SK-N-SH treated with all-trans-retinoic acid at 6 μM for 48 hours (cell line): Measurements from ENCODE around the gene IL3RA.

Experiments
- ATAC-seq: fragments of 200-7000 bp; cut with Tn5 transposase; 3 replicates; pipeline ENCODE4 v1.9.1; 2020; ENCODE audit warnings: mild to moderate bottlenecking, moderate library complexity
- ARNTL ChIP-seq: fragments of 450-650 bp; formaldehyde crosslinking; IDR thresholded peaks from 2 replicates; pipeline ENCODE4 v1.5.0; 2020; ENCODE audit warnings: low read depth, mild to moderate bottlenecking, moderate library complexity, borderline replicate concordance
- BACH2 ChIP-seq: fragments of 250-450 bp; sonication (Bioruptor Pico); IDR thresholded peaks from 2 replicates; pipeline ENCODE4 v1.9.0; 2021; ENCODE audit warnings: mild to moderate bottlenecking, borderline replicate concordance
- CREB5 ChIP-seq: fragments of 250-450 bp; sonication (Bioruptor Pico); IDR thresholded peaks from 2 replicates; pipeline ENCODE4 v1.5.1; 2020; ENCODE audit warnings: low read depth, mild to moderate bottlenecking, moderate library complexity
- CSDC2 ChIP-seq: fragments of 250-450 bp; sonication (Bioruptor Pico); IDR thresholded peaks from 2 replicates; pipeline ENCODE4 v1.5.0; 2020; ENCODE audit warnings: mild to moderate bottlenecking, moderate library complexity
- CSRNP3 ChIP-seq: fragments of 250-450 bp; sonication (Bioruptor Pico); IDR thresholded peaks from 2 replicates; pipeline ENCODE4 v1.5.1; 2021; ENCODE audit warnings: mild to moderate bottlenecking, moderate library complexity
- ESRRG ChIP-seq: fragments of 250-450 bp; sonication (Bioruptor Pico); IDR thresholded peaks from 2 replicates; pipeline ENCODE4 v1.6.1; 2021; ENCODE audit warnings: mild to moderate bottlenecking
- GLIS3 ChIP-seq: fragments of 250-450 bp; sonication (Bioruptor Pico); IDR thresholded peaks from 2 replicates; pipeline ENCODE4 v1.5.0; 2020; ENCODE audit warnings: mild to moderate bottlenecking, moderate library complexity
- ISL1 ChIP-seq: fragments of 250-450 bp; sonication (Bioruptor Pico); IDR thresholded peaks from 2 replicates; pipeline ENCODE4 v2.1.2; 2022; ENCODE audit warnings: mild to moderate bottlenecking, moderate library complexity
- OSR1 ChIP-seq: fragments of 250-450 bp; sonication (Bioruptor Pico); IDR thresholded peaks from 2 replicates; pipeline ENCODE4 v1.8.0; 2022; ENCODE audit warnings: moderate library complexity, mild to moderate bottlenecking, inconsistent platforms
- PATZ1 ChIP-seq: fragments of 250-450 bp; sonication (Bioruptor Pico); IDR thresholded peaks from 2 replicates; pipeline ENCODE4 v1.8.0; 2020; ENCODE audit warnings: mild to moderate bottlenecking, moderate library complexity, borderline replicate concordance
- POU6F1 ChIP-seq: fragments of 250-450 bp; sonication (Bioruptor Pico); IDR thresholded peaks from 2 replicates; pipeline ENCODE4 v1.8.0; 2021; ENCODE audit warnings: low read depth, mild to moderate bottlenecking, moderate library complexity, borderline replicate concordance
- PPARA ChIP-seq: fragments of 250-450 bp; sonication (Bioruptor Pico); IDR thresholded peaks from 2 replicates; pipeline ENCODE4 v1.5.0; 2020; ENCODE audit warnings: mild to moderate bottlenecking, borderline replicate concordance
- RARB ChIP-seq: fragments of 250-450 bp; sonication (Bioruptor Pico); IDR thresholded peaks from 2 replicates; pipeline ENCODE4 v1.8.0; 2021; ENCODE audit warnings: mild to moderate bottlenecking, moderate library complexity
- SNAI2 ChIP-seq: fragments of 250-450 bp; sonication (Bioruptor Pico); IDR thresholded peaks from 2 replicates; pipeline ENCODE4 v1.5.0; 2020; ENCODE audit warnings: mild to moderate bottlenecking, moderate library complexity
- TCF4 ChIP-seq: fragments of 250-450 bp; sonication (Bioruptor Pico); IDR thresholded peaks from 2 replicates; pipeline ENCODE4 v1.8.0; 2021; ENCODE audit warnings: mild to moderate bottlenecking, moderate library complexity, borderline replicate concordance
- TOX ChIP-seq: fragments of 250-450 bp; sonication (Bioruptor Pico); IDR thresholded peaks from 2 replicates; pipeline ENCODE4 v1.8.0; 2021; ENCODE audit warnings: mild to moderate bottlenecking, moderate library complexity, borderline replicate concordance
- TSHZ2 ChIP-seq: fragments of 250-450 bp; sonication (Bioruptor Pico); IDR thresholded peaks from 2 replicates; pipeline ENCODE4 v1.5.0; 2020; ENCODE audit warnings: mild to moderate bottlenecking, moderate library complexity
- ZC3H10 ChIP-seq: fragments of 250-450 bp; sonication (Bioruptor Pico); IDR thresholded peaks from 2 replicates; pipeline ENCODE4 v1.5.1; 2021; ENCODE audit warnings: mild to moderate bottlenecking, moderate library complexity
- ZFP3 ChIP-seq: fragments of 250-450 bp; sonication (Bioruptor Pico); IDR thresholded peaks from 2 replicates; pipeline ENCODE4 v1.5.0; 2020; ENCODE audit warnings: mild to moderate bottlenecking, moderate library complexity
- ZFP30 ChIP-seq: fragments of 450-650 bp; formaldehyde crosslinking; IDR thresholded peaks from 2 replicates; pipeline ENCODE4 v1.5.0; 2022; ENCODE audit warnings: mild to moderate bottlenecking, moderate library complexity
- ZNF565 ChIP-seq: fragments of 450-650 bp; formaldehyde crosslinking; conservative IDR thresholded peaks from 2 replicates; pipeline ENCODE4 v1.5.0; 2020; ENCODE audit warnings: low read depth, mild to moderate bottlenecking, moderate library complexity
- ZNF70 ChIP-seq: fragments of 450-650 bp; formaldehyde crosslinking; IDR thresholded peaks from 2 replicates; pipeline ENCODE4 v1.5.0; 2020; ENCODE audit warnings: mild to moderate bottlenecking, moderate library complexity
- ZNF8 ChIP-seq: fragments of 450-650 bp; formaldehyde crosslinking; IDR thresholded peaks from 2 replicates; pipeline ENCODE4 v1.5.0; 2020; ENCODE audit warnings: mild to moderate bottlenecking, moderate library complexity

IL3RA gene

GRCh38 chrX:1313788-1314187 is 22.8 kb upstream of the IL3RA start:
- no peak for ATAC-seq
- TF ChIP-seq ZNF70 (CRISPR knock-in tag) (no peak), ISL1 (CRISPR knock-in tag) (no peak), PATZ1 (CRISPR knock-in tag) (no peak), CREB5 (CRISPR knock-in tag) (no peak), ZC3H10 (CRISPR knock-in tag) (no peak), SNAI2 (CRISPR knock-in tag) (no peak), ESRRG (CRISPR knock-in tag) (no peak), BACH2 (CRISPR knock-in tag) (no peak), OSR1 (CRISPR knock-in tag) (no peak), CSDC2 (CRISPR knock-in tag) (no peak), RARB (CRISPR knock-in tag) (no peak), TCF4 (CRISPR knock-in tag) (no peak), ZFP3 (CRISPR knock-in tag) (no peak), POU6F1 (no peak), ZFP30 (no peak), ARNTL (CRISPR knock-in tag) (no peak), ZNF565 (CRISPR knock-in tag) (no peak)

GRCh38 chrX:1316527-1316926 is 20.1 kb upstream of the IL3RA start:
- no peak for ATAC-seq
- TF ChIP-seq RARB (CRISPR knock-in tag) (no peak), ESRRG (CRISPR knock-in tag) (no peak), ARNTL (CRISPR knock-in tag) (no peak), ZNF70 (CRISPR knock-in tag) (no peak), BACH2 (CRISPR knock-in tag) (no peak), TCF4 (CRISPR knock-in tag) (no peak), TSHZ2 (no peak), PPARA (CRISPR knock-in tag) (no peak), CSRNP3 (CRISPR knock-in tag) (no peak), ZNF565 (CRISPR knock-in tag) (no peak), OSR1 (CRISPR knock-in tag) (no peak), ZFP30 (no peak), ZC3H10 (CRISPR knock-in tag) (no peak), ISL1 (CRISPR knock-in tag) (no peak), ZNF8 (CRISPR knock-in tag) (no peak), CSDC2 (CRISPR knock-in tag) (no peak), GLIS3 (CRISPR knock-in tag) (no peak), TOX (CRISPR knock-in tag) (no peak), CREB5 (CRISPR knock-in tag) (no peak), POU6F1 (no peak)
